Measurements from ENCODE around the gene PHF1. TPM values are rescaled to one million over a fixed set of nuclear protein-coding genes. Genes with fewer than 3 reads are reported as not detected.
A peak's percentile ranks its signal among the peaks of the same experiment; 100 is the strongest.

PHF1 gene
- total and polyA plus RNA-seq, 2 of the 13 experiments (the other 11 are each of a cell fraction or from before 2014, with no cell fraction given): 25.4 to 61.9 TPM

- DNase-seq (ENCODE audit: low spot score): no peak
- POLR2A ChIA-PET: no interaction called here
- Histone ChIP-seq H3K9ac (ENCODE audit: insufficient read depth, low read depth, low read length) (no peak overlapping the region), H3K36me3 (replicated peaks in 1 of 2; ENCODE audit: control insufficient read depth in 1 of 2, insufficient read depth in 2 of 2, low read length in 2 of 2) (peaks cover 31 to 64% of the 10 kb centered on the region in 2 experiments), H3K4me1 (ENCODE audit: insufficient read depth, low read length) (peaks cover 12% of the 10 kb centered on the region), H3K27me3 (ENCODE audit: control insufficient read depth in 1 of 2, insufficient read depth in 2 of 2, low read length in 2 of 2) (no peaks in the 10 kb centered on the region), H3K4me3 (replicated peaks in 1 of 3; ENCODE audit: insufficient read depth in 1 of 3, low read depth in 2 of 3, low read length in 3 of 3) (no peak overlapping the region), H2AFZ (ENCODE audit: low read length) (no peak overlapping the region), H3K27ac (ENCODE audit: extremely low read length, insufficient read depth, low read length) (no peak overlapping the region), H4K20me1 (ENCODE audit: insufficient read depth, low read length) (no peaks in the 10 kb centered on the region), H3K4me2 (ENCODE audit: low read depth, low read length) (no peak overlapping the region), H3K79me2 (ENCODE audit: insufficient read depth, low read length) (no peaks in the 10 kb centered on the region), H3K9me3 (ENCODE audit: low read length) (no peaks in the 10 kb centered on the region)
- BruUV-seq (replicated peaks): no TSS peak
- FAIRE-seq: no peak
- no peak for ATAC-seq
- intact Hi-C loops (cut with micrococcal nuclease; ENCODE audit: unreplicated experiment): no loop called here
- TF ChIP-seq POLR2A (IDR thresholded peaks at IDR 0.05; ENCODE audit: insufficient read depth in 1 of 2, low read depth in 2 of 2, low read length in 2 of 2) (peak; percentile 15 to 24; a peak in 1 of 4 replicates), SNAI1 (CRISPR knock-in tag; IDR thresholded peaks at IDR 0.05; ENCODE audit: borderline replicate concordance) (no peak)
- in situ Hi-C loops (cut with HindIII; ENCODE audit: extremely low pct_ligation_motif_present, low pct_unique_long_range_greater_than_20kb): loop anchor here (25.0 kb wide), 1 partner anchor 118 kb away; the partner anchor contains the start of genes B3GALT4, PFDN6, RGL2 and WDR46
- 96% methylated on average over 15 of the region's 15 CpGs for WGBS (ENCODE audit: low lambda C conversion rate)
- CTCF ChIA-PET (ENCODE audit: low intra/inter-chr PET ratio, low total read pairs): no interaction called here
These were observed 5.4 kb upstream of the PHF1 start for GRCh38 chr6:33405386-33405940.

- H2AFZ ChIP-seq (ENCODE audit: low read length): no peak overlapping the region
- H3K79me2 ChIP-seq (ENCODE audit: insufficient read depth, low read length): peaks cover under 1% of the 10 kb centered on the region
- no peak overlapping the region for H3K4me3 ChIP-seq (replicated peaks in 1 of 3; ENCODE audit: insufficient read depth in 1 of 3, low read depth in 2 of 3, low read length in 3 of 3)
- CTCF ChIA-PET (ENCODE audit: low intra/inter-chr PET ratio, low total read pairs): interaction anchor here (1.4 to 1.7 kb wide), 2 partner anchors 126 to 130 kb away, joined by 4 to 13 read pairs; partner anchors contain the start of gene B3GALT4
- H3K9me3 ChIP-seq (ENCODE audit: low read length): no peaks in the 10 kb centered on the region
- H3K27ac ChIP-seq (ENCODE audit: extremely low read length, insufficient read depth, low read length): no peak overlapping the region
- in situ Hi-C loops (cut with HindIII; ENCODE audit: extremely low pct_ligation_motif_present, low pct_unique_long_range_greater_than_20kb): loop anchor here (25.0 kb wide), 1 partner anchor 119 kb away; the partner anchor contains the start of genes B3GALT4, PFDN6, RGL2 and WDR46
- WGBS (ENCODE audit: low lambda C conversion rate): 97% methylated on average over 17 of the region's 17 CpGs
- no peak overlapping the region for H3K4me2 ChIP-seq (ENCODE audit: low read depth, low read length)
- no peaks in the 10 kb centered on the region for H3K27me3 ChIP-seq (ENCODE audit: control insufficient read depth in 1 of 2, insufficient read depth in 2 of 2, low read length in 2 of 2)
- FAIRE-seq: no peak
- POLR2A ChIA-PET: no interaction called here
- no peak for DNase-seq (ENCODE audit: low spot score)
- ATAC-seq: no peak
- intact Hi-C loops (cut with micrococcal nuclease; ENCODE audit: unreplicated experiment): no loop called here
- H3K9ac ChIP-seq (ENCODE audit: insufficient read depth, low read depth, low read length): no peak overlapping the region
- peaks cover 12% of the 10 kb centered on the region for H3K4me1 ChIP-seq (ENCODE audit: insufficient read depth, low read length)
- no TSS peak for BruUV-seq (replicated peaks)
- TF ChIP-seq AGO2 (optimal IDR thresholded peaks at IDR 0.05; ENCODE audit: low read depth, low read length): peak; percentile 76
- peak; percentile 16 for TF ChIP-seq HNRNPLL (IDR thresholded peaks at IDR 0.05; ENCODE audit: low read depth, low read length, poor library complexity, severe bottlenecking)
- TF ChIP-seq RBAK (CRISPR knock-in tag; IDR thresholded peaks at IDR 0.05): no peak
- peaks cover 31 to 62% of the 10 kb centered on the region in 2 experiments for H3K36me3 ChIP-seq (replicated peaks in 1 of 2; ENCODE audit: control insufficient read depth in 1 of 2, insufficient read depth in 2 of 2, low read length in 2 of 2)
- no peaks in the 10 kb centered on the region for H4K20me1 ChIP-seq (ENCODE audit: insufficient read depth, low read length)
These were observed 4.7 kb upstream of the PHF1 start for GRCh38 chr6:33406126-33406525.
